IPS DF 19.7 (cell line): Measurements from ENCODE around the gene NEK4.

Experiments used
- DNase-seq: peaks from one replicate; pipeline ENCODE4 v3.0.0-alpha.2; 2013; ENCODE audit warnings: low read depth, low spot score

NEK4 gene

GRCh38 chr3:52670621-52671521, 99.9 kb downstream of the NEK4 start:
- DNase-seq = no peak

DNA sequence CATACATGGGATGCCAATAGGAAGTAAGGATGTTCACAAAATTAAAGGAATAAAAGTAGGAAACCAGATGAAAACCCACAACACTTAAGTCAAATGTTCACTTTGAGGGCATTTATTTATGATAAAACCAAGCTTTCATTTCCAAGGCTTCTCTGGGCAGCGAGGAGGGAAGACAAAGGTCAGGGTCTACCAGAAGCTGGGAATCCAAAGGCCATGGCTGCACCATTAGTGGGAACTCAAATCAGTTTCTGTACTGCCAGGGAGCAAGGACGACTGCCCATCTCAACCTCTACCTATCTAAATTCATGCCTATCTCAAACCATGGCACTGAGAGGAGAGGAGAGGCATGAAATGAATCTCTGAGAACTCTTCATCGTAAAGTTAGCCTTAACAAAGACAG, 107.6 kb downstream of the NEK4 start:
- DNase-seq = no peak

DNA sequence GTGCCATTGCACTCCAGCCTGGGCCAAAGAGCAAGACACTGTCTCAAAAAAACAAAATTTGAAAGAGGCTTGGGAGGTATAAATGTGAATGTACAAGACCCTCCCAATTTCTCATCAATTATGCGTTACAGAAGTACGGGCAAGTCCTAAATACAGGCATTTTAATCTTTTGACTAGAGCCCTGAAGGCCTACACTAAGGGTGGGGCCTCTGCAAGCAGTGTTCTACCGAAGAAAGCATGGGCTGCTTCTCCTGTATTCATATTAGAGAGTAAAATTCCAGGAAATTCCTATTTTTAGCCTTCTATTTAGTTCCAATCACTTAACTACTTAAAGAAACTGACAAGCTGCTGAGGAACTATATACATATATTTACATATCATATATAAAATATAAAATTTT, 110.7 kb downstream of the NEK4 start:
- no peak for DNase-seq
